ENCODE data around the gene GLIPR2.

DNA sequence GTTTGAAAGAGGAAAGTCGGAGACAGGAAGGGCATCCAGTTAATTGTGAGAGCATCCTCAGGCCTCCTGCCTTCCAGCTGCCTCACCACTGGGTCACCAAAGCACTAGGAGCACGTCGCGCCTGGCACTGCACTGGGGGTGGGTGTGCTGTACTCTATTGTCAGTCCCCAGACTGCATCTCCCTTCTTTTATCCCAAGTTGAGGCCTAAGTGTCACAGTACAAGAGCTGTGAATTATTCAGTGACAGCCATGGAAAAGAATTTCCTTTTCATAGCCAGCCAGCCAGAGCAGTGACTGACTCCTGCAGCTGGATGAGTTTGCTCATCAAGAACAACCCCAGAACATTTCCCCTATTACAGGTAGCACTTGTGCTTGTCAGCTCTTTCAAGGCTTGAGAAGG lies 70.5 kb downstream of the GLIPR2 start:
- TF ChIP-seq, protein P1, sequence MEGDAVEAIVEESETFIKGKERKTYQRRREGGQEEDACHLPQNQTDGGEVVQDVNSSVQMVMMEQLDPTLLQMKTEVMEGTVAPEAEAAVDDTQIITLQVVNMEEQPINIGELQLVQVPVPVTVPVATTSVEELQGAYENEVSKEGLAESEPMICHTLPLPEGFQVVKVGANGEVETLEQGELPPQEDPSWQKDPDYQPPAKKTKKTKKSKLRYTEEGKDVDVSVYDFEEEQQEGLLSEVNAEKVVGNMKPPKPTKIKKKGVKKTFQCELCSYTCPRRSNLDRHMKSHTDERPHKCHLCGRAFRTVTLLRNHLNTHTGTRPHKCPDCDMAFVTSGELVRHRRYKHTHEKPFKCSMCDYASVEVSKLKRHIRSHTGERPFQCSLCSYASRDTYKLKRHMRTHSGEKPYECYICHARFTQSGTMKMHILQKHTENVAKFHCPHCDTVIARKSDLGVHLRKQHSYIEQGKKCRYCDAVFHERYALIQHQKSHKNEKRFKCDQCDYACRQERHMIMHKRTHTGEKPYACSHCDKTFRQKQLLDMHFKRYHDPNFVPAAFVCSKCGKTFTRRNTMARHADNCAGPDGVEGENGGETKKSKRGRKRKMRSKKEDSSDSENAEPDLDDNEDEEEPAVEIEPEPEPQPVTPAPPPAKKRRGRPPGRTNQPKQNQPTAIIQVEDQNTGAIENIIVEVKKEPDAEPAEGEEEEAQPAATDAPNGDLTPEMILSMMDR (IDR thresholded peaks at IDR 0.05 in 8 of 11, conservative IDR thresholded peaks at IDR 0.05 in 3 of 11): no peak
- no peak for TF ChIP-seq POLR2A (IDR thresholded peaks at IDR 0.05)
